ENCODE data around the gene ACSL3.
"Not testable (repeated sequence)": the region's sequence is repeated elsewhere in the genome, so short reads cannot be mapped to it uniquely, and the experiment has no call there.

The ACSL3 gene

DNA sequence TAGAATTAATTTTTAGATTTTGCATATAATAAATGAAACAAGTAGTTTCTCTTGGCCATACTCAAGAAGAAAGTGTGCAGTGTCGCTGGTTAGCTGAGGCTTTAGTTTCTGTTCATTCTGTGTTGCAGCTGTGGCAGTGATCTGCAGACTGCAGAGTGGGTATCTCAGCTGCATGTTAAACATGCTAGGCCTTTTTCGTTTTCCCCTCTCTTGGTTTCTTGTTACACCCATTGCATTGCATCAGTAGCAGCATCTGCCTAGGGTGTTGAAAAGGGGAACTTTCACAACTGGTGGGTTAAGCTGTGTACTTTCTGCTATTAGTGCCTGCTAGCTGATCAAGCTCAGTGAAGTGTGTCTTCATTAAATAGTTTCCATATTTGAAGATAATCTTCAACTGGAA, 51.3 kb downstream of the ACSL3 start:
- no peak for DNase-seq (ENCODE audit: low spot score)

DNA sequence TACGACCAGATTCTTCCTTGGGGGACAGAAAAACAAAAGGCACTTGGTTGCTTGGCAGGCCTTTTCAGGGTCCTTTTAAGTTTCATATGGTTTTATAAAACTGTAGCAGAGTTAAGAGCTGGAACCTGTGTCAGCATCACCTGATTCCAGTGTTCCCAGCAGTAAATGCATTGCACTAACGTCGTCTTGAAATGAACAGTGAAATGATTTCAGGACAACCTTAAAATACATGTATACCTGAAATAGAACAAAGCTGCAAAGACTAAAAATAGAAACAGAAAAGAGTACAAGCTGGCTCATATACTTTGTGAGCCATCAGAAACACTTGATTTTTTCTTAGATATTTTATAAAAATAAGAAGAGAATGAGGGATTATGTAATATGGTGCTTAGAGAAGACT, 51.9 kb downstream of the ACSL3 start:
- no peak for DNase-seq (ENCODE audit: low spot score)

DNA sequence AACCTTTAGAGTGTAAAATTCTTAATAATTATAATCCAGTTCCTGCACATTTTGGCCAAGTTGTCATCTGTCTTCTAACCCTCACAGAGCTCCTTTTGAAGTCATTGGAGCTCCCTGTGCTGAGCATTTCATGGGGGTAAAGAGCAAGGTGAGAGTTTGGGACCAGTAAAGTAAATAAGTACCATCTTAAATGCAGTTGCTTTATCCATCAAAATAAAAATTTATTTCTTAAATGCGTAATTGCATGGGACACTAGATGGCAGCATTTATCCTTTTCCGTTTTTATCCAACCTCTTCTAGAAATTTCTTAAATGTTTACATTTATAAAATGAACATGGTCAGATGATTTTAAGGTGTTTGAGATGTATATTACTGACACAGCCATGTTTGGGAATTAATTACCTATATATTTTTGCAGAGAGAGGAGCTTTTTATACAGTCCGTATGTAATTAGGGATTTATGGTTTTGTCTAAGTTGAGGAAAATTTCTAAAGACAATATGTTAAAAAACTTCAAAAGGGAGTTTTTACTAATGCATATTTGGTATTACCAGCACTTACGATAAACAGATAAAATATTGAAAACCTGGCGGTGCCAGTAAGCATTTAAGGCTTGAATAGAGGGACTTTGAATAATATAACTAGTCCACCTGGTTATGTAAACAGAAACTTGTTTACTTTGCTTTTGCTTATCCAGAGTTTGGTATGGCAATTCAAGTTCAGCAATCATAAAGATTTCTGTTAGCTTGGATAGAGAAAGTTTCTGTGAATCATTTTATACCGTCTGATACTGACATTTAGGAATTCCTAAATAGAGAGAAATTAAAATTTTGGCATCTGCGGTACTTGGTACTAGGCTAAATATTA, 54.5 kb downstream of the ACSL3 start:
- DNase-seq (ENCODE audit: low spot score), result no peak

DNA sequence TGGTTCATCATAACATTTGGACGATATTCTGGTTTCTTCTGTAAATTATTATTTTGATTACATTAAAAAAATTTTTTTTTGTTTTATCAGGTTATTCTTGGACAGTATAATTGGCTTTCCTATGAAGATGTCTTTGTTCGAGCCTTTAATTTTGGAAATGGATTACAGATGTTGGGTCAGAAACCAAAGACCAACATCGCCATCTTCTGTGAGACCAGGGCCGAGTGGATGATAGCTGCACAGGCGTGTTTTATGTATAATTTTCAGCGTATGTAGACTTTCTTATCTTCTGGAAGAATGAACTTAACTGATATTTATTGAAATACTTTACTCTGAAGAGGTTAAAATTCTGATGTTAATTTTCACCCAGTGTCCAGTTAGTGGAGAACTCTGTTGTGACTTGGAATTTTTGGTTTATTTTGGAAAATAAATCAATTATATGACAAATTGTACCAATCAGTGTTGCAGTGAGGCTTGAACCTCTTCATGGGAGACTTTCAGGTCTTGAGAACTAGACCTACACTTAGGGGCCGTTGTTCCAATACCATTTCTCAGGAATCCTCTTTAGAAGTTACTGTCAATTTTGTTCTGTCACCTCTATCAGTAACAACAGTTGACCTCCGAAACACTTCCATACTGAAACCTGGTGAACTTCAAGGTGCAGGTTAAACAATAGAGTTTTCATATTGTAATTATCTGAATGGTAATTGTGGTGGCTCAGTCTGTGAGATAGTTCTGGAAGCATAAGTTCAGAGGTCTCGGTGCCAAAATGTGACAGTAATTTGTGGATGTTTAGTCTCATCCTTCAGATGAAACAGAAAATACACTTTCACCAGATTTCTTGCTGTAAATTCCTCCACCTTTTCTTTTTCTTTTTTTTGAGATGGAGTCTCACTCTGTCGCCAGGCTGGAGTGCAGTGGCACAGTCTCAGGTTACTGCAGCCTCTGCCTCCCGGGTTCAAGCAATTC, 55.7 kb downstream of the ACSL3 start:
- no peak for DNase-seq (ENCODE audit: low spot score)

DNA sequence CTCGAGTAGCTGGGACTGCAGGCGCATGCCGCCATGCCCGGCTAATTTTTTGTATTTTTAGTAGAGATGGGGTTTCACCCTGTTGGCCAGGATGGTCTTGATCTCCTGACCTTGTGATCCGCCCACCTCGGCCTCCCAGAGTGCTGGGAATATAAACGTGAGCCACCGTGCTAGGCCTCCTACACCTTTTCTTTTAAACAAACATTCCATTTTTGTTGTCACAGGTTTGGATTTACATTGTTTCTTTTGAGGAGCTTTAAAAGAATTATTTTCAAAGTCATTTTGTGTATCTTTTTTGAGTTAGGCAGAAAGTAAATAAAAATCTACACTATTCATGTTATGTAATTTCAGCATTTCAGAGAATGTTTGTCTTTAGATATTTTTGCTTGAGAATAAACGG, 56.4 kb downstream of the ACSL3 start:
- not testable (repeated sequence) for DNase-seq (ENCODE audit: low spot score)

DNA sequence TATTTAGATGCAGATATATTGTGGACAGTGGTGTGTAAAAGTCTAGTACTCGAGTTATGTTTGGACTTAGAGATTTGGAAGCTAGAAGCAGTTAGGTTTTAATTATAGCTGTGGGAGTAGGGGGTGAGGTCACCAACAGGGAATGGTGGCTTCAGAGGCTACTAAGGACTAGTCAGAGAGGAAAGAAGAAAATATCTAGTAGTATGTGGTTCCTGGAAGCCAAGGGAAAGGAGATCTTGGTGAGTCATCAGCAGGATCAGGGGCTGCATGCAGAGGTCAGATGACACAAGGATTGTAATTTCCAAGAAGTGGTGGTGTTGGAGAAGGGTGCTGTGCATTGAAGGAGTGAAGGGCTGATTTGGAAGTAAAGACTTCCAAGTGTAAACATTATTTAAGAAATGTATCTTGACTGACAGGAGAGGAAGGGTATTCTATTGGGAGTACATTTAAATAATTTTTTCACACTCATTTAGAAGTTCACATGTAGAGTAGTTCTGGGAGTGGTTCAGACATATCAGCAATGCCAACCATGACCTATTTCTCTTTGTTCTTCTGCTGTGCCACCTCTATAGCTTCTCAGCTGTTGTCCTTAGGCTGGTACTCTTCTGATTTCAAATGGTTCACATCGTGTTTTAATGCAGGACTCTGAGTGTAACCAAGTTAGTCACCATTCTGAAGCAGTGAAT, 59.1 kb downstream of the ACSL3 start:
- no peak for DNase-seq (ENCODE audit: low spot score)

DNA sequence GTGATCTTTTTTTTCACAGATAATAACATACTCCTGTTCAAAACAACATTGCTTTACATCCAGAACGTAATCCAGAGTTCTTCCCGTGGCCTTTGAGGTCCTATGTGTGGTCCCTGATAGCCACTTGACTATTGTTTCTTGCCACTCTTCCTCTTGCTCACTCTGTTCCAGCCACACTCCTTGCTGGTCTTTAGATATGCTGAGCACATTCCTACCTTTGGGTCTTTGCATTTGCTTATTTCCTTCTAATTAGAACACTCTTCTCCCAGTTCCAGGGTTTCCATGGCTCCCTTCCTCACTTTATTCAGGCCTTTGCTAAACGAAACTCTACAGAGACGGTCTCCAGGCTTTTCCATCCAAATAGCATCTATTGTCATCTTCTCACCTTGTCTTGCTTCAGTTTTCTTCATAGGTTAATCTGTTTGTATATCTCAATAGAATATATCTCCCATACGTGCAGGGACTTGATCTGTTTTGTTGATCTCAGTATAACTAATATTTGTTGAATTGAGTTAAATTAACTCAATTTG, 59.9 kb downstream of the ACSL3 start:
- DNase-seq (ENCODE audit: low spot score), result no peak

DNA sequence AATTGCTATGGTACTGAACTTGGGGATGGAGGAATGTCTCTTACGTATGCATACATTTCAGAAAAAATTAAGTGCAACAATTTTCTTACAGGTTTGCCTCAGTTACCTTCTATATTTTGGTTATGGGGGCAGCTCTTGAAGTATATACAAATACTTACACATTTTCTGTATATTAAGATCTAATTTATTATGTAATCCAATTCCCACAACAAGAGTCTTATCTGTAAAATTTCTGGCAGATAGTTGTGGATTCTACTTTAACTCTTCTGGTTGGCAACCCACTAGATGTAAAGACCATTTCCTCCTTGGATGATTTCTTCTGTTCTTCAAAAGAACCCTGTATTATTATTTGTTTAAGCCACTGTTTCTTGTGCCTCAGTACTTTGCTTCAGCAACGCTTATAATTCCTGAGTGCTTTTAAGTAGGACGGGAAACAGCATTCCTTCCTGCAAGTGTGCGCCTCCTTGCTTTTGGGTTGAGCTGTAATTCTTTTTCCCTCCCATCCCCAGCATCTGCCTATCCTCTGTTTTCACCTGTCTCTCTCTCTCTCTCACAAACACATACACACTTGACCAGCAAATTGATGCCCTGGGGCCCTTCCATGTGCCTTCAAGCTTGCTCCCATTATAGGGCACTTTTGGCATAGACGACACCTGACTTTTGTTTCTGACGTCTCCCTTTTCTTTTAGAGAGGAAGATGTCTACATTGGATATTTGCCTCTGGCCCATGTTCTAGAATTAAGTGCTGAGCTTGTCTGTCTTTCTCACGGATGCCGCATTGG, 61.4 kb downstream of the ACSL3 start:
- DNase-seq (ENCODE audit: low spot score), result no peak

DNA sequence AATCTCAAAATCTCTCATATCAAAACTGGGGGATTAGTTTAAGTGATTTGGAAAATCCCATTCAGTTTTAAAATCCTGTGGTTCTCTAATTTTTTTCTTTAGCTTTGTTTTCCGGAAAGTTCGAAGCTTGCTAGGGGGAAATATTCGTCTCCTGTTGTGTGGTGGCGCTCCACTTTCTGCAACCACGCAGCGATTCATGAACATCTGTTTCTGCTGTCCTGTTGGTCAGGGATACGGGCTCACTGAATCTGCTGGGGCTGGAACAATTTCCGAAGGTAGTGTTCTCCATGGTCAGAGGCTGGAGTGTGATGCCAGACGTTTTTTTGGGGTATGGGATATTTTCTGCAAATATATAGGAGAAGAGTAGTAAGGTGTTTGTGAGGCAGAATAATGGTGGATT, 66.1 kb downstream of the ACSL3 start:
- DNase-seq (ENCODE audit: low spot score), result no peak

DNA sequence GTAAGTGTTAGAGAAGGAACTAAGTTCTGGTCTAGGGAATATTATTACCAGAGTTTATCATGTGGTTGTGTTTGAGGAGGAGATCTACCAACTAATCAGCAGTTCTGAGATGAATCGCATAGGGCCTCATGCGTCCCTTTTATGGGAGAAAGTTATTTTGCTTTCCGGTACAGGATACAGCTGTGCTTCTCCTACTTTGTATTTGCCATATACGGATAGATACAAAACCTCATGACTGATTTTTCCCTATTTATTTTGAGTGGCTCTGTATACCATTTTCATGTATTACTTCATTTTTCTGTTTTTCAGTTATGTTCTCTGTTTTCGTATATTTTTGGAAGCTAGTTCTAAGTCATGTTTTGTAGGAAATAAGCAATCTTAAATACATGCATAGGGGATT, 66.8 kb downstream of the ACSL3 start:
- no peak for DNase-seq (ENCODE audit: low spot score)

DNA sequence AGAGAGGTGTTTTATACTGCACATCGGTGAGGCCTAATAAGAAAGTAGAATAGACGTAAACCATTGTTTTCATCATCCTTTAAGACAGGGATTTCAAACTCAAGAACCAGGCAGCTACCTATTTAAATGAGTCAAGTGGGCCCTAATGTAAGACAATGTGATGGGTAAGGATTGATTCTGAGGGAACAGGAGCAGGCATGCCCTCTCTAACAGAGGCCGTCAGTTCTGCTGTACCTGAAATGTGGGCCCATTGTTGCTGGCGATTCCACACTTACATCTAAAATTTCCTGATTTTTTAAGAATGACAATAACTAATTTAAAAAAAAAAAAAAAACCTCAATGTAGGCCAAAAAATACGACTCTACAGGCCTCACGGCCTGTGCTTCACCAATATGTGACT, 67.5 kb downstream of the ACSL3 start:
- no peak for DNase-seq (ENCODE audit: low spot score)

DNA sequence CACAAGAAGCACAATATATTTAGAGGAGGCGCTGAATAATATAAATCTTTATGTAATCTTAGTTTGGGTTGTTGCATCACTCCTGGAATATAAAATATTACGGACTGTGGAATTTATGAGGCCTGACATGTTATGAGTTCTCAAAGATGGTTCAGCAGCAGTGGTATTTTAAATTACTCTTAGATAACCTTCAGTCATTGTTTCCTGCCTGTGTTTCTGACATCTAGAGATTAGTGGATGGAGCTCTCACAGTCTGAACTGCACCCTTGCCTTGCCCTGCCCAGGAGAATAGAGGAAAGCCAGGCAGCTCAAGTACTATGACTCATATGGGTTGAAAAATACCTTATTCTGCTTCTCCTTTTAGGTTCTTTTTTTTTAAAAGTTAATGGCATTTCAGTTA, 70.0 kb downstream of the ACSL3 start:
- no peak for DNase-seq (ENCODE audit: low spot score)

DNA sequence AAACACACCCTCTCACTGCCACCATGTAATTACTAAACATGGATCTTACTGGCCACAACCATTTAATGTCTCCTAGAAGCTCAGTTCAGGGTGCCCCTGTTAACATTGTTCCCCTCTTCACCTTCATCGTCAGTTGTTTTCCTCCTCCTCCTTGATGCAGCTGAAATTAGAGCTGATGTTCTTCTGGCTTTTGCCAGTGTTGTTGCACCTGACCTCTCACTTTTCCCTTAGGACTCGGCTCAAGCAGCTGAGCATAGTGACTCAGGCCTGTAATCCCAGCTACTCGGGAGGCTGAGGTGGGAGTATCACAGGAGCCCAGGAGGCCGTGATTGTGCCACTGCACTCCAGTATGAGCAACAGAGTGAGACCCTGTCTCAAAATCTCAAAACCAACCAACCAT, 70.8 kb downstream of the ACSL3 start:
- DNase-seq (ENCODE audit: low spot score), result no peak

DNA sequence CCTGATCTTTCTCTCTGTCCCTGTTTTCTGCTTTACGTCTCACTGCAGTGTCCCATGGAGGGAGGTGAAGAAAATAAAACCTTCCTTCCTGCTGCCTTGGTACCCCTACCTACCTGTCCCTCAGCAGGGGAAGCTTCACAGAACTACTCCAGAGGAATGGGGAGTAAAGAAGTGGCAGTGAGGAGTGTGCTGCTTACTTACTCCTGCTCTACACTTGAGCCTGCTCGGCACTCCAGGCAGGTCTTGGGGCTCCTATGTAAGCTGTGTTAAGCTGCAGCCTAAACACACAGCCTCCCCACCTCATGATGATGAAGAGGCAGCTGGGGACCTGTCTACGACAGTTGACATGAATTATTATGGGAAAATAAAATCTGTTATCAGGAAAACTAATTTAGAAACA, 72.6 kb downstream of the ACSL3 start:
- DNase-seq (ENCODE audit: low spot score), result no peak

DNA sequence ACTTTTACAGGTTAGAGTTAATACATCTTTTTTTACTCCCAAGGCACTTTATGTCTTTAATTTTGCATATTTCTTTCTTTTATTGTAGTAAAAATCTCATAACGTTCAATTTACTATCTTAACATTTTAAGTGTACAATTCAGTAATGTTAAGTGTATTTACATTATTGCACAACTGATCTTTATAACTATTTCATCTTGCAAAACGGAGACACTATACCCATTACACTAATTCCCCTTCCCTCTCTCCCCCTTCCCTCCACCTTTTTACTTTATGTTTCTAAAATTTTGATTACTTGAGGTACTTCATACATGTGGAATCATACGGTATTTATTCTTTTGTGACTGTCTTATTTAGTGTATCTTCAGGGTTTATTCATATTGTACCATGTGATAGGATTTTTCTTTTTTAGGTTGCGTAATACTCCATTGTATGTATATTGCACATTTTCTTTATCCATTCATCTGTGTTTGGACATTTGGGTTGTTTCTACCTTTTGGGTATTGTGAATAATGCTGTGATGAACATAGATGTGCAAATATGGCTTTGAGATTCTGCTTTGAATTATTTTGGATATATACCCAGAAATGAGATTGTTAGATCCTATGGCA, 75.0 kb downstream of the ACSL3 start:
- DNase-seq (ENCODE audit: low spot score), result no peak

DNA sequence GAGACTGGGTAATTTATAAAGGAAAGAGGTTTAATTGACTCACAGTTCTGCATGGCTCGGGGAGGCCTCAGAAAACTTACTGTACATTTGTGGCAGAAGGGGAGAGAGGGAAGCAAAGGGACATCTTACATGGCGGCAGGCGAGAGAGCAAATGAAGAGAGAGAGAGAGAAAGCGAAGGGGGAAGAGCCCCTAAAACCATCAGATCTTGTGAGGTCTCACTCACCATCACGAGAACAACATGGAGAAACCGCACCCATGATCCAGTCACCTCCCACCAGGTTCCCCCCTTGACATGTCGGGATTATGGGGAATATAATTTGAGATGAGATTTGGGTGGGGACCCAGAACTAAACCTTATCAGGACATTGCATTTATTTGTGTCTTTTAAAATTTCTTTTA, 75.9 kb downstream of the ACSL3 start:
- DNase-seq (ENCODE audit: low spot score), result no peak

DNA sequence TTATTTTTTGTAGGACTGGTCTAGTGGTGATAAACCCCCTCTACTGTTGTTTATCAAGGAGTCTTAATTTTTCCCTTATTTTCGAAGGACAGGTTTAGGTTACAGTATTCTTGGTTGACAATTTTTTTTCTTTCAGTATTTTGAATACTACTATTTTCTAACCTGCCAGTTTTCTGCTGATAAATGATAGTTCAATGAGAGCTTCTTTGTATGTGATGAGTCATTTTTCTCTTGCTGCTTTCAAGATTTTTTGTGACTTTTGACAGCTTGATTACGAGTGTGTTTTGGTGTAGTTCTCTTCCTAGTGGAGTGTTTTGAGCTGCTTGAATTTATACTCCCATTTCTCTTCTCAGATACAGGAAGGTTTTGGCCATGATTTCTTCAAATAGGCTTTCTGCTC, 77.5 kb downstream of the ACSL3 start:
- no peak for DNase-seq (ENCODE audit: low spot score)

DNA sequence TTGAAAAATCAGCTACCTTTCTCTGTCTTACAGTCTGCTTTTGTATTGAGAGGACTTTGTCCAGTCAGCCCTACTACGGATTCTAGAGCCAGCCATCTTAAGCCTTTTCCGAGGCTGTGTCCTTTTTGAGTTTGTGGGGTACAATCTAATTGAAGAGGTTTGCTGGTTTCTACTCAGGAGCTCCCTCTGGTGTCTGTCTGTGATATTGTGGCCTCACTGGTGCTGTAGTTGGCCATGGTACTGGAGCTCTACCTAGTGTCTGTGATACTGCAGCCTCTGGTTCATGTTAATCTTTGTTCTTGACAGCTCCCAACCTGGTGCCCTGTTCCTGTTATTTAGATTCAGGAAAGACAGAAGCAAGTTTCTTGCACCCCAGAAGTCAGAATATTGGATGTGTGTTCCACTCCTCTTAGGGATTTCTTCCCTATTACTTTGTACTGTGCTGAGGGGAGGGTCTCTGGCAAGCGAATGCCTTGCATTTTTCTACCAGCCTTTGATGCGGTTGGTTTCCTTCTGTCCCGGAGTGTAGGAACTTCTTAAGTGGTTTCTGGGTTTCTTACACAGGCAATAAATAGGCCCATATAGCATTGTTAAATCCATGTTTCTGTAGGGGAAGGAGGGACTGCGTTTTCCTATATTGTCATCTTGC, 78.5 kb downstream of the ACSL3 start:
- peak; percentile 61 for DNase-seq (ENCODE audit: low spot score)

DNA sequence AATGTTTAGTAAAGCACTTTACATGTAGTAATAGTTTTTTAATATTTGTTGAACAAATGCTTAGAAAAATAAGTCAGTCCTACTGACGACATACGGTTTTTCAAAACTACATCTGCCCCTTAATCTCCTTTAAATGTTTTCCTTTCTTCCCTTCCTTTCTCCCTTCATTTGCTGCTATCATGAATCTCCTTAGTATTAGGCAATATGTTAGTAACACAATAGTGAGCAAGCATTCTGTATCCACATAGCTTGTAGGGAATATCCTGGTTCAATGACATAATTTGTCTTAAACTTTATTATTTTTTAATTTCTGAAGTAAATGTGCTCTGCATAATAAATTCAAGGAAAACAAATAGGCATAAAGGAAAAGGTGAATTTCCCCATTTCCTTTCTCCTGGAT, 79.1 kb downstream of the ACSL3 start:
- no peak for DNase-seq (ENCODE audit: low spot score)

DNA sequence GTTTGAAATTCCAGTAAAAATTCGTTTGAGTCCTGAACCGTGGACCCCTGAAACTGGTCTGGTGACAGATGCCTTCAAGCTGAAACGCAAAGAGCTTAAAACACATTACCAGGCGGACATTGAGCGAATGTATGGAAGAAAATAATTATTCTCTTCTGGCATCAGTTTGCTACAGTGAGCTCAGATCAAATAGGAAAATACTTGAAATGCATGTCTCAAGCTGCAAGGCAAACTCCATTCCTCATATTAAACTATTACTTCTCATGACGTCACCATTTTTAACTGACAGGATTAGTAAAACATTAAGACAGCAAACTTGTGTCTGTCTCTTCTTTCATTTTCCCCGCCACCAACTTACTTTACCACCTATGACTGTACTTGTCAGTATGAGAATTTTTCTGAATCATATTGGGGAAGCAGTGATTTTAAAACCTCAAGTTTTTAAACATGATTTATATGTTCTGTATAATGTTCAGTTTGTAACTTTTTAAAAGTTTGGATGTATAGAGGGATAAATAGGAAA, 80.7 kb downstream of the ACSL3 start:
- no peak for DNase-seq (ENCODE audit: low spot score)
